CD4-positive, CD25-positive, alpha-beta regulatory T cell (primary cell): ENCODE measurements around the gene UCMA. TPM values are rescaled to one million over a fixed set of nuclear protein-coding genes. Genes with fewer than 3 reads are reported as not detected.

ENCODE experiments used
- ATAC-seq, 2 donors: fragments of 150-1000 bp; cut with Tn5 transposase; one replicate each; pipeline ENCODE4 v1.10.0; 2021; ENCODE audit warnings: low read depth in 2 of 2, moderate number of reproducible peaks in 2 of 2, moderate library complexity in 1 of 2
- DNase-seq, 3 donors: peaks; one replicate each; pipeline versions ENCODE4 v3.0.0 to v3.0.0-alpha.2; 2012 to 2022; ENCODE audit warnings: mixed read lengths in 1 of 3
- H3K27ac ChIP-seq: one replicate; pipeline ENCODE4 v1.7.0; 2013; ENCODE audit warnings: mild to moderate bottlenecking, low read length; ENCODE audit not compliant: insufficient read depth, poor library complexity, severe bottlenecking
- H3K27me3 ChIP-seq: one replicate; pipeline ENCODE4 v1.7.0; 2013; ENCODE audit warnings: low read length; ENCODE audit not compliant: control insufficient read depth, insufficient read depth
- H3K36me3 ChIP-seq: one replicate; pipeline ENCODE4 v1.7.0; 2013; ENCODE audit warnings: mild to moderate bottlenecking, low read length, moderate library complexity; ENCODE audit not compliant: control insufficient read depth, insufficient read depth
- H3K4me1 ChIP-seq: 2 replicates; pipeline ENCODE4 v1.7.0; 2013; ENCODE audit warnings: mild to moderate bottlenecking, low read length; ENCODE audit not compliant: insufficient read depth, control insufficient read depth, poor library complexity, severe bottlenecking
- H3K4me3 ChIP-seq: one replicate; pipeline ENCODE4 v1.7.0; 2013; ENCODE audit warnings: low read depth, mild to moderate bottlenecking, low read length, moderate library complexity
- H3K9me3 ChIP-seq, 2 experiments: 1 replicate in 1 of 2; 2 replicates in 1 of 2; pipeline ENCODE4 v1.7.0; 2013; ENCODE audit warnings: low read length in 2 of 2, mild to moderate bottlenecking in 1 of 2, moderate library complexity in 1 of 2; ENCODE audit not compliant: control insufficient read depth in 2 of 2
- H3K27ac Mint-ChIP-seq, 3 donors: one replicate each; pipeline ENCODE4 v1.8.0; 2020 to 2022; ENCODE audit warnings: mild to moderate bottlenecking in 3 of 3, mixed read lengths in 3 of 3, moderate library complexity in 2 of 3
- H3K27me3 Mint-ChIP-seq: one replicate; pipeline ENCODE4 v1.8.0; 2022; ENCODE audit warnings: mild to moderate bottlenecking, mixed read lengths
- H3K36me3 Mint-ChIP-seq: one replicate; pipeline ENCODE4 v1.8.0; 2020; ENCODE audit warnings: mixed read lengths
- H3K4me1 Mint-ChIP-seq, 4 donors: one replicate each; pipeline ENCODE4 v1.8.0; 2020 to 2022; ENCODE audit warnings: mixed read lengths in 4 of 4, mild to moderate bottlenecking in 1 of 4
- H3K4me3 Mint-ChIP-seq, 4 donors: one replicate each; pipeline ENCODE4 v1.8.0; 2020 to 2022; ENCODE audit warnings: mild to moderate bottlenecking in 4 of 4, mixed read lengths in 4 of 4, moderate library complexity in 3 of 4
- H3K9me3 Mint-ChIP-seq, 7 donors: one replicate each; pipeline ENCODE4 v1.8.0; 2020 to 2022; ENCODE audit warnings: mixed read lengths in 7 of 7, mild to moderate bottlenecking in 3 of 7, moderate library complexity in 2 of 7
- polyA plus RNA-seq, 4 donors: library from polyadenylated mRNA; unstranded; fragments of 300-500 nt; fragmentation: Illumina TruSeq; gene quantifications; one replicate each; pipeline ENCODE4 v1.2.3, GENCODE V29; 2021
- total RNA-seq: library from RNA; stranded (reverse); gene quantifications from one replicate; pipeline ENCODE4 v1.2.3, GENCODE V29; 2022

Gene UCMA
- total and polyA plus RNA-seq, 5 donors from 2014 or later, result not detected

DNA sequence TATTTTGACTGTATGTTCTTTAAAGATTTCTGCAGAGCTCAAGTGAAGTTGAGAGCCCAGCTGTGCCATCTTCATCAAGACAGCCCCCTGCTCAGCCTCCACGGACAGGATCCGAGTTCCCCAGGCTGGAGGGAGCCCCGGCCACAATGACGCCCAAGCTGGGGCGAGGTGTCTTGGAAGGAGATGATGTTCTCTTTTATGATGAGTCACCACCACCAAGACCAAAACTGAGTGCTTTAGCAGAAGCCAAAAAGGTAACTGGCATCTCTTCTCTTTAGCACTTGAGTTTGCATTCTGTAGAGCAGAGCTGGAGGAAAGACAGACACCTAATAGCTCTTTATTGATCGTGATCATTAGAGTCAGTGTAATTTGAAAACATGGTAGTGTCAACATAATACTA lies 39.2 kb downstream of the UCMA start:
- no peaks in the 10 kb centered on the region for H3K9me3 Mint-ChIP-seq
- no peaks in the 10 kb centered on the region for H3K27me3 Mint-ChIP-seq
- Histone ChIP-seq H3K4me1 (no peaks in the 10 kb centered on the region), H3K27ac (no peak overlapping the region), H3K36me3 (no peaks in the 10 kb centered on the region), H3K9me3 (no peaks in the 10 kb centered on the region), H3K4me3 (no peak overlapping the region), H3K27me3 (no peaks in the 10 kb centered on the region)
- DNase-seq (no peak), ATAC-seq (no peak)
- H3K4me1 Mint-ChIP-seq, result no peaks in the 10 kb centered on the region
- H3K27ac Mint-ChIP-seq, result peak overlapping the region in 1 of 3 donors; percentile 13
- no peak overlapping the region for H3K4me3 Mint-ChIP-seq
- no peaks in the 10 kb centered on the region for H3K36me3 Mint-ChIP-seq

DNA sequence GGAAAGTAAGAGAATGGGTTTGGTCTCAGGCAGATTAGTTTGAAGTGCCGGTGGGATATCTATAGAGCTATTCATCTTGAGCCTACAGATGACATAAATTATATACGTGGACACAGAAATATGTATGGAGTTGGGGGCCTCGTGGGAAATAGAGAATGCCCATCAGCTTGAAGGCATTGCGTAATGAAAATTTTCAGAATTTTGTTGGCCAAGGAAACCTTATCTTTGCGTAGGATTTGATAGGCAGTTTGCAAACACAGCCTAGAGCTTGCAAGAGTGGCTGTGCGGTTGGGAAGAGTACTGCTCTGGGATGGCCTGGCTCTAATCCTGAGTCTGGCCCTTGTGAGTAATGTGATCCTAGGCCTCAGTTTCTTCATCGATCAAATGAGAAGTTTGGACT lies 40.5 kb downstream of the UCMA start:
- DNase-seq (no peak), ATAC-seq (no peak)
- Mint-ChIP-seq H3K9me3 (no peaks in the 10 kb centered on the region), H3K4me3 (no peak overlapping the region), H3K4me1 (no peaks in the 10 kb centered on the region), H3K27ac (no peak overlapping the region), H3K27me3 (no peaks in the 10 kb centered on the region), H3K36me3 (no peaks in the 10 kb centered on the region)
- H3K27me3 ChIP-seq, result no peaks in the 10 kb centered on the region
- no peak overlapping the region for H3K4me3 ChIP-seq
- H3K27ac ChIP-seq, result no peak overlapping the region
- no peaks in the 10 kb centered on the region for H3K36me3 ChIP-seq
- no peaks in the 10 kb centered on the region for H3K4me1 ChIP-seq
- H3K9me3 ChIP-seq, result no peaks in the 10 kb centered on the region

DNA sequence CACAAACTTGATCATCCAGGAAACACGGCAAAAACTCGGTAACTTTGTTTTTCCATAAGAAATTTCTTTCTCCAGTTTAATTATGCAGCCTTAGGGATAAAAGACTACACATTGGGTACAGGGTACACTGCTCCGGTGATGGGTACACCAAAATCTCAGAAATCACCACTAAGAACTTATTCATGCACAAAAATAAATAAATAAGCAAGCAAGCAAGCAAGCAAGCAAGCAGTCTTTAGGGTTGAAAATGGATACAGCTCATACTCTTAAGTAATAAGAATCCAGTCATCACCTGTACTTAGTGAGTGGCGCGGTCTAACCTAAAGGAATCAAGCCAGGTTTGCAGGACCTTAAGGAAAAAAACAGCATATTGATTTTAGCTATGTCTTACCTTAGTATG lies 42.8 kb downstream of the UCMA start:
- H3K4me3 ChIP-seq, result no peak overlapping the region
- no peaks in the 10 kb centered on the region for H3K27me3 ChIP-seq
- H3K9me3 ChIP-seq, result no peaks in the 10 kb centered on the region
- Mint-ChIP-seq H3K4me1 (no peaks in the 10 kb centered on the region), H3K27ac (no peak overlapping the region), H3K27me3 (no peaks in the 10 kb centered on the region), H3K4me3 (no peak overlapping the region), H3K9me3 (peaks cover 0 to 4% (median 0%) of the 10 kb centered on the region in 7 donors), H3K36me3 (no peaks in the 10 kb centered on the region)
- no peaks in the 10 kb centered on the region for H3K4me1 ChIP-seq
- DNase-seq, result no peak
- ATAC-seq, result no peak
- no peaks in the 10 kb centered on the region for H3K36me3 ChIP-seq
- no peak overlapping the region for H3K27ac ChIP-seq

DNA sequence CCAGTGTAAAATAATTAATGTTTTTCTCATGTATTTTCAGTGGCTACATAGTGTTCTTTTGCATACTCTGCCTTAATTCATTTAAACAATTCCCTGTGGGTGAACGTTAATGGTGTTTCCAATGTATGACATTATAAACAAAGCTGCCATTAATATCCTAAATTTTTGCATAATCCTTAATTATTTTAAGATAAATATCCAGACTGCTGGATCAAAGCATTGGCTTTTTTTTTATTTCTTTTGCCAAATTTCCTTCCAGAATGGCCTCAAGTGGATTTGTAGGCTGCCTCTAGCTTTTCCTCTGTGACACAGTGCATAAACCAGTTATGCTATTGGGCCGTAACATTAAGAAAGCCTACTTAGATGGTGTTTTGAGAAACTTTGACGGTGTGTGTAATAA lies 43.4 kb downstream of the UCMA start:
- H3K27ac Mint-ChIP-seq, result no peak overlapping the region
- H3K4me1 Mint-ChIP-seq, result no peaks in the 10 kb centered on the region
- Histone ChIP-seq H3K27me3 (no peaks in the 10 kb centered on the region), H3K27ac (no peak overlapping the region), H3K36me3 (no peaks in the 10 kb centered on the region), H3K4me1 (no peaks in the 10 kb centered on the region), H3K9me3 (no peaks in the 10 kb centered on the region), H3K4me3 (no peak overlapping the region)
- H3K4me3 Mint-ChIP-seq, result no peak overlapping the region
- H3K27me3 Mint-ChIP-seq, result no peaks in the 10 kb centered on the region
- ATAC-seq (no peak), DNase-seq (no peak)
- H3K36me3 Mint-ChIP-seq, result no peaks in the 10 kb centered on the region
- peaks cover 0 to 4% (median 0%) of the 10 kb centered on the region in 7 donors for H3K9me3 Mint-ChIP-seq

DNA sequence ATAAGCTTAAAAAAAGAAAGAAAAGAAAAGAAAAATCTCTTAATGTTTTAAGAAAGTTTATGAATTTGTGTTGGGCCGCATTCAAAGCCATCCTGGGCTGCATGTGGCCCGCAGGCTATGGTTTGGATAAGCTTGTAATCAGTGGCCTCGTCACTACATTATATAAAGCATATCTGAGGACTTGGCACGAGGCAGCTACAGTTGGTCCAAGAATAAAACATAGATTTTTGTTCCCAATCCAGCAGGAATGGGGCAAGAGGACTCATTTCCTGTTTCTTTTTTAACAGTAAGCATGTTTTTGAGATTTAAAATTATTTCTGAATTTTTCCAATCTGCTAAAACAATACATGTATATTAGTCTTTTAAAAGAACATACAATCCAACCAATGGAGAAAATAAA lies 44.2 kb downstream of the UCMA start:
- Histone ChIP-seq H3K27ac (no peak overlapping the region), H3K9me3 (no peaks in the 10 kb centered on the region), H3K4me3 (no peak overlapping the region), H3K27me3 (no peaks in the 10 kb centered on the region), H3K4me1 (no peaks in the 10 kb centered on the region), H3K36me3 (no peaks in the 10 kb centered on the region)
- H3K27ac Mint-ChIP-seq, result no peak overlapping the region
- no peaks in the 10 kb centered on the region for H3K36me3 Mint-ChIP-seq
- DNase-seq (no peak), ATAC-seq (no peak)
- H3K9me3 Mint-ChIP-seq, result peaks cover 0 to 4% (median 0%) of the 10 kb centered on the region in 7 donors
- no peaks in the 10 kb centered on the region for H3K4me1 Mint-ChIP-seq
- no peaks in the 10 kb centered on the region for H3K27me3 Mint-ChIP-seq
- no peak overlapping the region for H3K4me3 Mint-ChIP-seq

DNA sequence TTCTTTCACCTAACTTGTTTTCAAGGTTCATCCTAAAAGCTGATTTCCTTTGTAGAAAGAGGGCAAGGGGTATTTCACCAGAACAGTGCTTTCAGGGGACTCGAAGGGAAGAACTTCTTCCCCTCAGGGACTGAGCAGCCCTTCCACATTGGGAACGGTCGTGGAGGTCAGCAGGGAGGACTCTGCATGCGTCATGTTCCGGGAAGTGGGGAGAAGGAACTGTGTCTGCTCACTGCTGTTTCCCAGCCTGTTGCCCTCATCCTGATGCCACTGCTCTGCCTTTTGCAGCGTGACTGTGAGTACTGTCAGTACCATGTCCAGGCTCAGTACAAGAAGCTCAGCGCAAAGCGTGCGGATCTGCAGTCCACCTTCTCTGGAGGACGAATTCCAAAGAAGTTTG lies 45.6 kb downstream of the UCMA start:
- H3K36me3 Mint-ChIP-seq, result no peaks in the 10 kb centered on the region
- no peak for ATAC-seq
- Histone ChIP-seq H3K36me3 (no peaks in the 10 kb centered on the region), H3K4me1 (no peaks in the 10 kb centered on the region), H3K27ac (no peak overlapping the region), H3K9me3 (no peaks in the 10 kb centered on the region), H3K27me3 (no peaks in the 10 kb centered on the region), H3K4me3 (no peak overlapping the region)
- H3K4me3 Mint-ChIP-seq, result no peak overlapping the region
- H3K4me1 Mint-ChIP-seq, result no peaks in the 10 kb centered on the region
- H3K27ac Mint-ChIP-seq, result no peak overlapping the region
- DNase-seq, result no peak
- no peaks in the 10 kb centered on the region for H3K27me3 Mint-ChIP-seq
- peaks cover 0 to 4% (median 0%) of the 10 kb centered on the region in 7 donors for H3K9me3 Mint-ChIP-seq

DNA sequence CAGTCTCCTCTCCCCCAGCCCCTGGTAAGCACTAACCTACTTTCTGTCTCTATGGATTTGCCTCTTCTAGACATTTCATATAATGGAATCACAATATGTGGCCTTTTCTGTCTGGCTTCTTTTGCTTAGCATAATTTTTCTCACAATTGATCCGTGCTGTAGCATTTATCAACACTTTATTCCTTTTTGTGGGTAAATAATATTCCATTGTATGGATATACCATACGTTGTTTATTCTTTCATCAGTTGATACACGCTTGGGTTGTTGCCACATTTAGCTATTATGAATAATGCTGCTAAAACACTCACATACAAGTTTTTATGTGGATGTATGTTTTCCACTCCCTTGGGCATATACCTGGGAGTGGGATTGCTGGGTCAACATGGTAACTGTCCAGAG lies 47.0 kb downstream of the UCMA start:
- H3K27me3 Mint-ChIP-seq, result no peaks in the 10 kb centered on the region

DNA sequence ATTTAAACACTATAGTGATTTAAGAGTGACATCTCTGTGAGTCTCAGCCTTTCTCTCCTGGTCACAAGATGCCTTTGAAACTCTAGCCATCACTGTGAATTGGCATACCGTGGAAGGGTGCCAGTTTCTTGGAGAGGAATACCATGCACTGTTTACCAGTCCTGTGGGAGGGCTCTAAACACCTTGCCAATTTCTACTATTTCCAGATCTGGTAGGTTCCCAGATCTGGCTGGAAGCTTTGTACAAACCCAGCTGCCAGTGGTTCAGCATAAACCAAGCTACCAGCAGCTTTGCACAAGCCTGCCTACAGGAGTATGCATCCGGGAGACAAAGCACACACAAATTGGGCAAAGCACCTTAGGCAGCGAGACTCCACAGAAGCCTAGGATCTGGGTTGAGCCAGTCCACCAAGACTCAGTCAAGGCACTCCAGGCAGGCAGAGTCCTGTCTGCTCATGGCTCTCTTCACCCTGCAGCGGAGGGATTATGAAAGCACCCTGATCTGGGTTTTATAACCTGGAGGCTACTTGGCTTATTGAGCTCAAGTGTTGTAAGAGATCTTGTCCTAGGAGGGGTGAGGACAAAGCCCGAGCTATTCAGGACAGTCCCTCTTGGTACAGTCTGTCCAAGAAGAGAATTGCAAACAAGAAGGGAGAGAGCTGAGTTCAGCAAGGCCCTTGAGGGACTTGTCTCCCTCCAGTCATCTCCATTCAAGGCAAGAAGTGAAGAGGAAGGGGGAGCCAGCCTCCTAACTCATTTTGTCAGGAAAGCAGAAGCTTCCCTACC lies 49.3 kb downstream of the UCMA start:
- H3K27ac ChIP-seq, result no peak overlapping the region
- peak overlapping the region in 1 of 3 donors; percentile 32 for H3K27ac Mint-ChIP-seq
- no peaks in the 10 kb centered on the region for H3K9me3 ChIP-seq
- no peaks in the 10 kb centered on the region for H3K36me3 Mint-ChIP-seq
- peaks cover 3 to 21% (median 7%) of the 10 kb centered on the region in 4 donors for H3K4me1 Mint-ChIP-seq
- no peaks in the 10 kb centered on the region for H3K27me3 Mint-ChIP-seq
- no peaks in the 10 kb centered on the region for H3K27me3 ChIP-seq
- H3K36me3 ChIP-seq, result no peaks in the 10 kb centered on the region
- no peak overlapping the region for H3K4me3 ChIP-seq
- no peak for DNase-seq
- peaks cover 0 to 4% (median 0%) of the 10 kb centered on the region in 7 donors for H3K9me3 Mint-ChIP-seq
- H3K4me3 Mint-ChIP-seq, result no peak overlapping the region
- ATAC-seq, result no peak
- H3K4me1 ChIP-seq, result no peaks in the 10 kb centered on the region

More for the DNA sequence above, 47.0 kb downstream of the UCMA start:
- DNase-seq (no peak), ATAC-seq (no peak)
- no peaks in the 10 kb centered on the region for H3K36me3 Mint-ChIP-seq
- H3K4me3 Mint-ChIP-seq, result no peak overlapping the region
- Histone ChIP-seq H3K4me3 (no peak overlapping the region), H3K4me1 (no peaks in the 10 kb centered on the region), H3K27ac (no peak overlapping the region), H3K27me3 (no peaks in the 10 kb centered on the region), H3K36me3 (no peaks in the 10 kb centered on the region), H3K9me3 (no peaks in the 10 kb centered on the region)
- H3K9me3 Mint-ChIP-seq, result peaks cover 0 to 4% (median 0%) of the 10 kb centered on the region in 7 donors
- peak overlapping the region in 1 of 3 donors; percentile 3 for H3K27ac Mint-ChIP-seq
- peaks cover 0 to 7% (median 0%) of the 10 kb centered on the region in 4 donors for H3K4me1 Mint-ChIP-seq
